HEK293 (cell line): ENCODE measurements around the gene ZFAND6.

ENCODE experiments used
- CTCF ChIA-PET: fragments of 350-600 bp; formaldehyde crosslinking; extraction: SDS; loops from one replicate; lab custom pipeline; 2021; ENCODE audit warnings: antibody characterized with exemption; lab: Yijun Ruan, JAX
- POLR2A ChIA-PET: fragments of 300-600 bp; formaldehyde crosslinking; extraction: SDS; loops from one replicate; lab custom pipeline; 2020; ENCODE audit warnings: antibody characterized with exemption, inconsistent platforms; lab: Yijun Ruan, JAX
- H3K27ac ChIP-seq: fragments of 200-500 bp; sonication (Bioruptor generic); 2 replicates; pipeline ENCODE4 v1.5.1; 2014; ENCODE audit warnings: low read depth, low read length, control low read depth, inconsistent platforms; ENCODE audit errors: extremely low read depth
- H3K36me3 ChIP-seq, 2 experiments: fragments of 200-500 bp in 1 of 2; sonication (Bioruptor generic) in 1 of 2; 1 replicate in 1 of 2; 2 replicates in 1 of 2; pipeline ENCODE4 v1.5.1; 2014 to 2017; ENCODE audit warnings: inconsistent platforms in 2 of 2, low read length in 2 of 2; ENCODE audit not compliant: control insufficient read depth in 2 of 2, insufficient read depth in 1 of 2
- H3K4me1 ChIP-seq: fragments of 200-500 bp; sonication (Bioruptor generic); 2 replicates; pipeline ENCODE4 v1.5.1; 2014; ENCODE audit warnings: mild to moderate bottlenecking, low read length, inconsistent platforms; ENCODE audit not compliant: control insufficient read depth, insufficient read depth
- H3K4me3 ChIP-seq: 2 replicates; pipeline ENCODE4 v1.5.1; 2011; ENCODE audit warnings: low read depth, mild to moderate bottlenecking, control low read depth, low read length, moderate library complexity
- H3K9me3 ChIP-seq: fragments of 200-500 bp; sonication (Bioruptor generic); 2 replicates; pipeline ENCODE4 v1.5.1; 2014; ENCODE audit warnings: low read depth, low read length, inconsistent platforms; ENCODE audit not compliant: control insufficient read depth, insufficient read depth
- HOXC10 ChIP-seq: sonication (generic); formaldehyde crosslinking; IDR thresholded peaks from 2 replicates; pipeline ENCODE4 v1.8.1; 2023; ENCODE audit warnings: mild to moderate bottlenecking, missing genetic modification reagents
- KLF8 ChIP-seq: fragments of 450-650 bp; formaldehyde crosslinking; IDR thresholded peaks from 2 replicates; pipeline ENCODE4 v1.5.1; 2016; ENCODE audit warnings: missing biosample characterization, missing genetic modification characterization
- MYNN ChIP-seq: fragments of 450-650 bp; formaldehyde crosslinking; IDR thresholded peaks from 2 replicates; pipeline ENCODE4 v1.5.1; 2016; ENCODE audit warnings: missing biosample characterization, missing genetic modification characterization, borderline replicate concordance
- ZBTB17 ChIP-seq: fragments of 450-650 bp; formaldehyde crosslinking; IDR thresholded peaks from 2 replicates; pipeline ENCODE4 v1.5.1; 2016; ENCODE audit warnings: missing biosample characterization, missing genetic modification characterization
- ZFP3 ChIP-seq: fragments of 450-650 bp; formaldehyde crosslinking; IDR thresholded peaks from 2 replicates; pipeline ENCODE4 v1.5.1; 2016; ENCODE audit warnings: low read depth, missing biosample characterization, missing genetic modification characterization
- ZNF112 ChIP-seq: fragments of 450-650 bp; formaldehyde crosslinking; IDR thresholded peaks from 2 replicates; pipeline ENCODE4 v1.5.0; 2017; ENCODE audit warnings: missing biosample characterization, missing genetic modification characterization
- ZNF16 ChIP-seq: fragments of 450-650 bp; formaldehyde crosslinking; IDR thresholded peaks from 2 replicates; pipeline ENCODE4 v1.5.1; 2016; ENCODE audit warnings: low read depth, missing biosample characterization, missing genetic modification characterization
- ZNF19 ChIP-seq: fragments of 450-650 bp; formaldehyde crosslinking; IDR thresholded peaks from 2 replicates; pipeline ENCODE4; 2016; ENCODE audit warnings: missing biosample characterization, missing genetic modification characterization, low read depth
- ZNF24 ChIP-seq: fragments of 450-650 bp; formaldehyde crosslinking; IDR thresholded peaks from 2 replicates; pipeline ENCODE4 v1.5.1; 2016; ENCODE audit warnings: missing biosample characterization, missing genetic modification characterization
- ZNF350 ChIP-seq: fragments of 450-650 bp; formaldehyde crosslinking; IDR thresholded peaks from 2 replicates; pipeline ENCODE4 v1.5.0; 2017; ENCODE audit warnings: missing biosample characterization, mild to moderate bottlenecking, missing genetic modification characterization
- ZNF548 ChIP-seq: fragments of 450-650 bp; formaldehyde crosslinking; IDR thresholded peaks from 2 replicates; pipeline ENCODE4 v1.5.1; 2016; ENCODE audit warnings: missing biosample characterization, missing genetic modification characterization
- ZNF558 ChIP-seq: fragments of 450-650 bp; formaldehyde crosslinking; IDR thresholded peaks from 2 replicates; pipeline ENCODE4 v1.5.1; 2016; ENCODE audit warnings: missing biosample characterization, missing genetic modification characterization
- ZNF600 ChIP-seq: fragments of 450-650 bp; formaldehyde crosslinking; IDR thresholded peaks from 2 replicates; pipeline ENCODE4 v1.5.1; 2016; ENCODE audit warnings: missing biosample characterization, missing genetic modification characterization
- TF ChIP-seq, protein P1 (sequence below): fragments of 450-650 bp; formaldehyde crosslinking; IDR thresholded peaks from 2 replicates; pipeline ENCODE4 v1.5.1; 2016; ENCODE audit warnings: missing biosample characterization, missing genetic modification characterization
- TF ChIP-seq, protein P2 (sequence below): fragments of 450-650 bp; formaldehyde crosslinking; IDR thresholded peaks from 2 replicates; pipeline ENCODE4 v1.5.1; 2017; ENCODE audit warnings: missing biosample characterization, missing genetic modification characterization
- TF ChIP-seq, protein P3 (sequence below): fragments of 450-650 bp; formaldehyde crosslinking; IDR thresholded peaks from 2 replicates; pipeline ENCODE4 v1.5.1; 2016; ENCODE audit warnings: missing biosample characterization, missing genetic modification characterization
- TF ChIP-seq, protein P4 (sequence below): fragments of 450-650 bp; formaldehyde crosslinking; IDR thresholded peaks from 2 replicates; pipeline ENCODE4 v1.5.1; 2016; ENCODE audit warnings: missing biosample characterization, missing genetic modification characterization
- TF ChIP-seq, protein P5 (sequence below): fragments of 450-650 bp; formaldehyde crosslinking; IDR thresholded peaks from 2 replicates; pipeline ENCODE4 v1.5.0; 2017; ENCODE audit warnings: missing biosample characterization, missing genetic modification characterization, borderline replicate concordance

The ZFAND6 gene

DNA sequence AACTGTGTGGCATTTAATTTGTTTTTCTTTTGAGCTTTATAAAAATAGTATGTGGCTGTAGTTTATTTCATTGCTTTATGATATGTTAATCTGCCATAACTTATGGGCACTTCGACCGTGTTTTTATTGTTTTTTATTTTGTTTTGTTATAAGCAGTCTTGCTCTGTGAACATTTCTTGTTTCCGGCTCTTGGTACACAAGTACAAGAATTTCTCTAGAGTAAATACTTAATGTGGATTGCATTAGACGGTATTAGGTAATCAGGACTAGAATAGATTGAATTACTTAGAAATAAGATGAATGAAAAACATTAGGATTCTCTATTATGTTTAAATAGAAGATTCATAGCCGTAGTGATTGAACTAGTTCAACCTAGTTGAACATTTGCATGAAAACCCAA lies 2.1 kb downstream of the ZFAND6 start:
- Histone ChIP-seq H3K36me3 (peaks cover 0 to 11% of the 10 kb centered on the region in 2 experiments; a peak in 1 of 3 replicates), H3K4me1 (peaks cover 19% of the 10 kb centered on the region), H3K9me3 (no peaks in the 10 kb centered on the region; the same call in 1 of the 2 replicates), H3K4me3 (peak overlapping the region; percentile 80), H3K27ac (no peak overlapping the region)
- ChIA-PET POLR2A (interaction anchor here (0.6 to 4.0 kb wide), 3 partner anchors 91 to 139 kb away, joined by 4 to 21 read pairs (median 7); partner anchors contain the start of gene FAH), CTCF (interaction anchor here (0.6 to 1.8 kb wide), 6 partner anchors 15 to 867 kb away, joined by 3 to 6 read pairs (median 4); no protein-coding TSS in a partner anchor)
- no peak for TF ChIP-seq ZNF24 (tag by site-specific recombination)
- TF ChIP-seq ZFP3 (tag by site-specific recombination), result no peak
- TF ChIP-seq, protein P1, sequence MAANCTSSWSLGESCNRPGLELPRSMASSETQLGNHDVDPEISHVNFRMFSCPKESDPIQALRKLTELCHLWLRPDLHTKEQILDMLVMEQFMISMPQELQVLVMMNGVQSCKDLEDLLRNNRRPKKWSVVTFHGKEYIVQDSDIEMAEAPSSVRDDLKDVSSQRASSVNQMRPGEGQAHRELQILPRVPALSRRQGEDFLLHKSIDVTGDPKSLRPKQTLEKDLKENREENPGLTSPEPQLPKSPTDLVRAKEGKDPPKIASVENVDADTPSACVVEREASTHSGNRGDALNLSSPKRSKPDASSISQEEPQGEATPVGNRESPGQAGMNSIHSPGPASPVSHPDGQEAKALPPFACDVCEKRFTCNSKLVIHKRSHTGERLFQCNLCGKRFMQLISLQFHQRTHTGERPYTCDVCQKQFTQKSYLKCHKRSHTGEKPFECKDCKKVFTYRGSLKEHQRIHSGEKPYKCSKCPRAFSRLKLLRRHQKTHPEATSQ (tag by site-specific recombination), result no peak
- TF ChIP-seq, protein P2, sequence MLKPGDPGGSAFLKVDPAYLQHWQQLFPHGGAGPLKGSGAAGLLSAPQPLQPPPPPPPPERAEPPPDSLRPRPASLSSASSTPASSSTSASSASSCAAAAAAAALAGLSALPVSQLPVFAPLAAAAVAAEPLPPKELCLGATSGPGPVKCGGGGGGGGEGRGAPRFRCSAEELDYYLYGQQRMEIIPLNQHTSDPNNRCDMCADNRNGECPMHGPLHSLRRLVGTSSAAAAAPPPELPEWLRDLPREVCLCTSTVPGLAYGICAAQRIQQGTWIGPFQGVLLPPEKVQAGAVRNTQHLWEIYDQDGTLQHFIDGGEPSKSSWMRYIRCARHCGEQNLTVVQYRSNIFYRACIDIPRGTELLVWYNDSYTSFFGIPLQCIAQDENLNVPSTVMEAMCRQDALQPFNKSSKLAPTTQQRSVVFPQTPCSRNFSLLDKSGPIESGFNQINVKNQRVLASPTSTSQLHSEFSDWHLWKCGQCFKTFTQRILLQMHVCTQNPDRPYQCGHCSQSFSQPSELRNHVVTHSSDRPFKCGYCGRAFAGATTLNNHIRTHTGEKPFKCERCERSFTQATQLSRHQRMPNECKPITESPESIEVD (tag by site-specific recombination), result peak; percentile 75
- TF ChIP-seq ZNF548, result no peak
- TF ChIP-seq, protein P3, sequence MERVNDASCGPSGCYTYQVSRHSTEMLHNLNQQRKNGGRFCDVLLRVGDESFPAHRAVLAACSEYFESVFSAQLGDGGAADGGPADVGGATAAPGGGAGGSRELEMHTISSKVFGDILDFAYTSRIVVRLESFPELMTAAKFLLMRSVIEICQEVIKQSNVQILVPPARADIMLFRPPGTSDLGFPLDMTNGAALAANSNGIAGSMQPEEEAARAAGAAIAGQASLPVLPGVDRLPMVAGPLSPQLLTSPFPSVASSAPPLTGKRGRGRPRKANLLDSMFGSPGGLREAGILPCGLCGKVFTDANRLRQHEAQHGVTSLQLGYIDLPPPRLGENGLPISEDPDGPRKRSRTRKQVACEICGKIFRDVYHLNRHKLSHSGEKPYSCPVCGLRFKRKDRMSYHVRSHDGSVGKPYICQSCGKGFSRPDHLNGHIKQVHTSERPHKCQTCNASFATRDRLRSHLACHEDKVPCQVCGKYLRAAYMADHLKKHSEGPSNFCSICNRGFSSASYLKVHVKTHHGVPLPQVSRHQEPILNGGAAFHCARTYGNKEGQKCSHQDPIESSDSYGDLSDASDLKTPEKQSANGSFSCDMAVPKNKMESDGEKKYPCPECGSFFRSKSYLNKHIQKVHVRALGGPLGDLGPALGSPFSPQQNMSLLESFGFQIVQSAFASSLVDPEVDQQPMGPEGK (tag by site-specific recombination), result no peak
- no peak for TF ChIP-seq HOXC10 (CRISPR knock-in tag)

DNA sequence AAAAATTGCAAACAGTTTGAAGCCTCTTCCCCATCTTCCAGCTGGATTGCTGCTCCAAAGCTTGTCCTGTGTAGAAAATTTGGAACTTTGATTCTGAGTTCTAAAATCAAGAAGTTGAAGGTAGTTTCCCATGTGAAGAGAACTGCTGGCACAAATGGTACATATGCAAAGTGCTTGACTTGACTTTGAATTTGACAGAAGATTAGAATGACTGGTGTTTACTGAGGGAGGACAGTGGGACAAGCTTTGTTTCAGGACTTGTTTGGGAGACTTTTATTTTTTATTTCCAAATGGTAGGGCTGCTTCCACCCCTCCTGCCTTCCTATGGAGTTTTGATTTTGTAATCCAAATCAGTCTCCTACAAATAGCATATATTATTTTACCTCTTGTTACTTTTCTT lies 7.4 kb downstream of the ZFAND6 start:
- Histone ChIP-seq H3K4me1 (peaks cover 35% of the 10 kb centered on the region), H3K9me3 (no peaks in the 10 kb centered on the region; the same call in 1 of the 2 replicates), H3K36me3 (peaks cover 0 to 11% of the 10 kb centered on the region in 2 experiments; a peak in 1 of 3 replicates), H3K4me3 (no peak overlapping the region), H3K27ac (no peak overlapping the region)
- ChIA-PET POLR2A (no interaction called here), CTCF (interaction anchor here (1.5 kb wide), 1 partner anchor 13 kb away, joined by 3 read pairs; no protein-coding TSS in a partner anchor)
- peak; percentile 71 for TF ChIP-seq MYNN (tag by site-specific recombination)
- no peak for TF ChIP-seq ZNF16

DNA sequence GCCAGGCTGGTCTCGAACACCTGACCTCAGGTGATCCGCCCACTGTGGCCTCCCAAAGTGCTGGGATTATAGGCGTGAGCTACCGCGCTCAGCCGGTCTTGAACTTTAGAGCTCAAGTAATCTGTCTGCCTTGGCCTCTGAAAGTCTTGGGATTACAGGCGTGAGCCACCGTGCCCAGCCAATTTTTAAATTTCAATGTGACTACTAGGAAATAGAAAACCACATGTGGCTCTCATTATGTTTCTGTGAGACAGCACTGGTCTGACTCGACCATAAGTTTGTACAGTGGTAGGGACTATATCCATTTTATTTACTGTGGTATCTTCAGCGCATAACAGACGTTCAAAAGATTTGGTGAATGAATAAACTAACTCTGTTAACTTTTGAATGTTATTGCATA lies 9.1 kb downstream of the ZFAND6 start:
- Histone ChIP-seq H3K4me1 (peaks cover 32% of the 10 kb centered on the region), H3K4me3 (no peak overlapping the region), H3K36me3 (peaks cover 0 to 9% of the 10 kb centered on the region in 2 experiments; a peak in 1 of 3 replicates), H3K27ac (0 out of 2 replicates have a peak overlapping the region, but pooled peaks have one; percentile 7), H3K9me3 (no peaks in the 10 kb centered on the region; the same call in 1 of the 2 replicates)
- POLR2A ChIA-PET, result no interaction called here
- TF ChIP-seq ZNF19 (tag by site-specific recombination), result no peak
- TF ChIP-seq ZBTB17 (tag by site-specific recombination), result no peak
- no peak for TF ChIP-seq ZNF558 (tag by site-specific recombination)
- TF ChIP-seq ZNF112 (tag by site-specific recombination), result no peak
- TF ChIP-seq, protein P4, sequence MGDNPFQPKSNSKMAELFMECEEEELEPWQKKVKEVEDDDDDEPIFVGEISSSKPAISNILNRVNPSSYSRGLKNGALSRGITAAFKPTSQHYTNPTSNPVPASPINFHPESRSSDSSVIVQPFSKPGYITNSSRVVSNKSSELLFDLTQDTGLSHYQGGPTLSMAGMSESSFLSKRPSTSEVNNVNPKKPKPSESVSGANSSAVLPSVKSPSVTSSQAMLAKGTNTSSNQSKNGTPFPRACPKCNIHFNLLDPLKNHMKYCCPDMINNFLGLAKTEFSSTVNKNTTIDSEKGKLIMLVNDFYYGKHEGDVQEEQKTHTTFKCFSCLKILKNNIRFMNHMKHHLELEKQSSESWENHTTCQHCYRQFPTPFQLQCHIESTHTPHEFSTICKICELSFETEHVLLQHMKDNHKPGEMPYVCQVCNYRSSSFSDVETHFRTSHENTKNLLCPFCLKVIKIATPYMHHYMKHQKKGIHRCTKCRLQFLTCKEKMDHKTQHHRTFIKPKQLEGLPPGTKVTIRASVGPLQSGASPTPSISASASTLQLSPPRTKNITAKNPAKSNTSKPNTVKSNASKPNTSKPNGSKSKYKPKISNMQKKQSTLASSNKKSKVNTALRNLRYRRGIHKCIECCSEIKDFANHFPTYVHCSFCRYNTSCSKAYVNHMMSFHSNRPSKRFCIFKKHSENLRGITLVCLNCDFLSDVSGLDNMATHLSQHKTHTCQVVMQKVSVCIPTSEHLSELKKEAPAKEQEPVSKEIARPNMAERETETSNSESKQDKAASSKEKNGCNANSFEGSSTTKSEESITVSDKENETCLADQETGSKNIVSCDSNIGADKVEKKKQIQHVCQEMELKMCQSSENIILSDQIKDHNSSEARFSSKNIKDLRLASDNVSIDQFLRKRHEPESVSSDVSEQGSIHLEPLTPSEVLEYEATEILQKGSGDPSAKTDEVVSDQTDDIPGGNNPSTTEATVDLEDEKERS (tag by site-specific recombination), result no peak
- no peak for TF ChIP-seq ZNF350 (tag by site-specific recombination)
- 0 out of 2 replicates have a peak, but pooled peaks have one; percentile 22 for TF ChIP-seq ZNF600
- TF ChIP-seq KLF8 (tag by site-specific recombination), result no peak
- TF ChIP-seq, protein P5, sequence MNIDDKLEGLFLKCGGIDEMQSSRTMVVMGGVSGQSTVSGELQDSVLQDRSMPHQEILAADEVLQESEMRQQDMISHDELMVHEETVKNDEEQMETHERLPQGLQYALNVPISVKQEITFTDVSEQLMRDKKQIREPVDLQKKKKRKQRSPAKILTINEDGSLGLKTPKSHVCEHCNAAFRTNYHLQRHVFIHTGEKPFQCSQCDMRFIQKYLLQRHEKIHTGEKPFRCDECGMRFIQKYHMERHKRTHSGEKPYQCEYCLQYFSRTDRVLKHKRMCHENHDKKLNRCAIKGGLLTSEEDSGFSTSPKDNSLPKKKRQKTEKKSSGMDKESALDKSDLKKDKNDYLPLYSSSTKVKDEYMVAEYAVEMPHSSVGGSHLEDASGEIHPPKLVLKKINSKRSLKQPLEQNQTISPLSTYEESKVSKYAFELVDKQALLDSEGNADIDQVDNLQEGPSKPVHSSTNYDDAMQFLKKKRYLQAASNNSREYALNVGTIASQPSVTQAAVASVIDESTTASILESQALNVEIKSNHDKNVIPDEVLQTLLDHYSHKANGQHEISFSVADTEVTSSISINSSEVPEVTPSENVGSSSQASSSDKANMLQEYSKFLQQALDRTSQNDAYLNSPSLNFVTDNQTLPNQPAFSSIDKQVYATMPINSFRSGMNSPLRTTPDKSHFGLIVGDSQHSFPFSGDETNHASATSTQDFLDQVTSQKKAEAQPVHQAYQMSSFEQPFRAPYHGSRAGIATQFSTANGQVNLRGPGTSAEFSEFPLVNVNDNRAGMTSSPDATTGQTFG, result no peak
- CTCF ChIA-PET, result interaction anchor here (1.5 kb wide), 1 partner anchor 11 kb away, joined by 3 read pairs; no protein-coding TSS in a partner anchor
